ENCODE data around the gene DDX49. TPM values are rescaled to one million over a fixed set of nuclear protein-coding genes. Genes with fewer than 3 reads are reported as not detected.

Gene DDX49
- total RNA-seq (2021) (61.1 and 68.8 TPM in 2 replicates), Bru-seq, nascent RNA (percentile 60 among the genes with signal in this experiment), BruChase-seq, experiment 1, labeled RNA remaining after a 2-hour chase (percentile 61 among the genes with signal in this experiment), BruChase-seq, experiment 2, labeled RNA remaining after a 6-hour chase (percentile 76 among the genes with signal in this experiment)
- long read RNA-seq, transcript DDX49-201 (13 exons, 1,830 nt): major isoform, 63 of 96 reads
- long read RNA-seq, transcript DDX49-213 (13 exons, 1,691 nt): minor isoform, 6 of 96 reads
- long read RNA-seq, partial matches to known transcripts: 7 of 96 reads
- long read RNA-seq, other reads (novel, unspliced or antisense): 15 of 96 reads

- intact Hi-C loops (cut with micrococcal nuclease; ENCODE audit: unreplicated experiment): loop anchor here (2.0 to 10.0 kb wide), 3 partner anchors 68 to 454 kb away; no protein-coding TSS in a partner anchor
- no peak for TF ChIP-seq CTCF (conservative IDR thresholded peaks at IDR 0.05; ENCODE audit: low read depth, low read length)
- TF ChIP-seq EZH2 (IDR thresholded peaks at IDR 0.05; ENCODE audit: borderline replicate concordance, low read depth, low read length, poor library complexity, severe bottlenecking): no peak
- Histone ChIP-seq H3K9me3 (ENCODE audit: low read depth, low read length, poor library complexity, severe bottlenecking) (no peaks in the 10 kb centered on the region), H3K27me3 (replicated peaks; ENCODE audit: insufficient read depth, low read depth, low read length, poor library complexity) (no peaks in the 10 kb centered on the region), H3K4me3 (ENCODE audit: low read depth, low read length, poor library complexity, severe bottlenecking) (peak within 1 kb of the TSS; percentile 77), H3K27ac (ENCODE audit: low read depth, low read length, poor library complexity, severe bottlenecking) (peak within 1 kb of the TSS; percentile 89), H3K4me1 (ENCODE audit: insufficient read depth, low read length, poor library complexity, severe bottlenecking) (peaks cover 6% of the 10 kb centered on the region), H3K36me3 (ENCODE audit: insufficient read depth, low read length, poor library complexity, severe bottlenecking) (peaks cover 29% of the 10 kb centered on the region)
- no TSS peak for BruUV-seq (replicated peaks)
- ChIA-PET POLR2A (ENCODE audit: low non-redundant PET) (interaction anchor here (0.7 kb wide), 2 partner anchors 457 to 1843 kb away, joined by 3 to 4 read pairs; no protein-coding TSS in a partner anchor), CTCF (interaction anchor here (1.2 to 1.3 kb wide), 2 partner anchors 23 to 68 kb away, joined by 3 to 8 read pairs; partner anchors contain the start of gene CERS1)
- DNase-seq (ENCODE audit: low spot score): peak; percentile 100
These were observed at the start of gene DDX49, which contains the start of gene COPE for GRCh38 chr19:18919086-18919899. Gene DDX49, plus strand, starts transcription at chr19:18919715. Its CDS starts 27 bp downstream, at chr19:18919742. Gene COPE, minus strand, starts transcription at chr19:18919387. Its CDS starts 39 bp downstream, at chr19:18919348.

- POLR2A ChIA-PET (ENCODE audit: low non-redundant PET): no interaction called here
These were observed 49.6 kb upstream of the DDX49 start for GRCh38 chr19:18869781-18870530.

More at GRCh38 chr19:18869781-18870530, 49.6 kb upstream of the DDX49 start:
- DNase-seq (ENCODE audit: low spot score): no peak
- Histone ChIP-seq H3K9me3 (ENCODE audit: low read depth, low read length, poor library complexity, severe bottlenecking) (no peaks in the 10 kb centered on the region), H3K27me3 (replicated peaks; ENCODE audit: insufficient read depth, low read depth, low read length, poor library complexity) (no peaks in the 10 kb centered on the region), H3K4me1 (ENCODE audit: insufficient read depth, low read length, poor library complexity, severe bottlenecking) (no peaks in the 10 kb centered on the region), H3K36me3 (ENCODE audit: insufficient read depth, low read length, poor library complexity, severe bottlenecking) (peaks cover 34% of the 10 kb centered on the region), H3K4me3 (ENCODE audit: low read depth, low read length, poor library complexity, severe bottlenecking) (no peak overlapping the region), H3K27ac (ENCODE audit: low read depth, low read length, poor library complexity, severe bottlenecking) (no peak overlapping the region)
- BruUV-seq (replicated peaks): no TSS peak
- TF ChIP-seq EZH2 (IDR thresholded peaks at IDR 0.05; ENCODE audit: borderline replicate concordance, low read depth, low read length, poor library complexity, severe bottlenecking) (no peak), CTCF (conservative IDR thresholded peaks at IDR 0.05; ENCODE audit: low read depth, low read length) (no peak)
- CTCF ChIA-PET: no interaction called here
- intact Hi-C loops (cut with micrococcal nuclease; ENCODE audit: unreplicated experiment): no loop called here
